ENCODE results near the gene SLAMF1.

The SLAMF1 gene

GRCh38 chr1:160672789-160673695 lies 26.2 kb upstream of the SLAMF1 start:
- no peaks in the 10 kb centered on the region for H3K36me3 Mint-ChIP-seq (ENCODE audit: low read depth)
- TF ChIP-seq, protein P1, sequence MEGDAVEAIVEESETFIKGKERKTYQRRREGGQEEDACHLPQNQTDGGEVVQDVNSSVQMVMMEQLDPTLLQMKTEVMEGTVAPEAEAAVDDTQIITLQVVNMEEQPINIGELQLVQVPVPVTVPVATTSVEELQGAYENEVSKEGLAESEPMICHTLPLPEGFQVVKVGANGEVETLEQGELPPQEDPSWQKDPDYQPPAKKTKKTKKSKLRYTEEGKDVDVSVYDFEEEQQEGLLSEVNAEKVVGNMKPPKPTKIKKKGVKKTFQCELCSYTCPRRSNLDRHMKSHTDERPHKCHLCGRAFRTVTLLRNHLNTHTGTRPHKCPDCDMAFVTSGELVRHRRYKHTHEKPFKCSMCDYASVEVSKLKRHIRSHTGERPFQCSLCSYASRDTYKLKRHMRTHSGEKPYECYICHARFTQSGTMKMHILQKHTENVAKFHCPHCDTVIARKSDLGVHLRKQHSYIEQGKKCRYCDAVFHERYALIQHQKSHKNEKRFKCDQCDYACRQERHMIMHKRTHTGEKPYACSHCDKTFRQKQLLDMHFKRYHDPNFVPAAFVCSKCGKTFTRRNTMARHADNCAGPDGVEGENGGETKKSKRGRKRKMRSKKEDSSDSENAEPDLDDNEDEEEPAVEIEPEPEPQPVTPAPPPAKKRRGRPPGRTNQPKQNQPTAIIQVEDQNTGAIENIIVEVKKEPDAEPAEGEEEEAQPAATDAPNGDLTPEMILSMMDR (IDR thresholded peaks at IDR 0.05; ENCODE audit: unreplicated experiment in 3 of 3), result no peak
- no peak overlapping the region for H3K27ac Mint-ChIP-seq
- H3K9me3 Mint-ChIP-seq, result no peaks in the 10 kb centered on the region
- H3K4me3 Mint-ChIP-seq, result no peak overlapping the region
- no peaks in the 10 kb centered on the region for H3K4me1 Mint-ChIP-seq
- H3K27me3 Mint-ChIP-seq (ENCODE audit: low read depth), result peaks cover 9% of the 10 kb centered on the region

- peaks cover 9% of the 10 kb centered on the region for H3K27me3 Mint-ChIP-seq (ENCODE audit: low read depth)
- TF ChIP-seq, protein P1 (IDR thresholded peaks at IDR 0.05; ENCODE audit: unreplicated experiment in 3 of 3), result no peak
- H3K27ac Mint-ChIP-seq, result no peak overlapping the region
- H3K36me3 Mint-ChIP-seq (ENCODE audit: low read depth), result no peaks in the 10 kb centered on the region
- H3K4me3 Mint-ChIP-seq, result no peak overlapping the region
- H3K9me3 Mint-ChIP-seq, result no peaks in the 10 kb centered on the region
- H3K4me1 Mint-ChIP-seq, result no peaks in the 10 kb centered on the region
Measured at GRCh38 chr1:160671603-160672517, 25.0 kb upstream of the SLAMF1 start.

GRCh38 chr1:160670701-160671100 lies 23.9 kb upstream of the SLAMF1 start:
- H3K4me3 Mint-ChIP-seq, result no peak overlapping the region

DNA sequence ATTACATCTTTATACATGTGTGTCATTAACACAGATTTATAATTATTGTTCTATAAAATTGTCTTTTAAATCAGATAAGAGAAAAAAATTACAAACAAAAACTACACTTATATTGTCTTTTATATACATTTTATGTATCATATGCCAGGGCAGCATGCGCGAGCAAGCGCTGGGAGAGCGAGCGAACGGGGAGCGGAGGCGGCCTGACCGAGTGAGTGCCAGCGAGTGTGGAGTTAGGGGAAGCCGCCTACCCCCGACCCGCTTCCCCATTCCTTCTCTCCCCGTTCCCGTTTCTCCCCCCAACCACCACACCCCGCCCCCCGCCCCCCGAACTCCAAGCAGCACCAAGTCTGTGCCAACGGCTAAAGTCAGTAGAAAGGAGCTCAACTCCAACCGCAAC lies 23.0 kb upstream of the SLAMF1 start:
- H3K36me3 Mint-ChIP-seq (ENCODE audit: low read depth), result no peaks in the 10 kb centered on the region
- TF ChIP-seq, protein P1 (IDR thresholded peaks at IDR 0.05; ENCODE audit: unreplicated experiment in 3 of 3), result no peak

More at GRCh38 chr1:160670701-160671100, 23.9 kb upstream of the SLAMF1 start:
- H3K27me3 Mint-ChIP-seq (ENCODE audit: low read depth), result peaks cover 9% of the 10 kb centered on the region
- no peaks in the 10 kb centered on the region for H3K36me3 Mint-ChIP-seq (ENCODE audit: low read depth)
- TF ChIP-seq, protein P1 (IDR thresholded peaks at IDR 0.05; ENCODE audit: unreplicated experiment in 3 of 3), result no peak
- peaks cover 1% of the 10 kb centered on the region for H3K9me3 Mint-ChIP-seq
- no peaks in the 10 kb centered on the region for H3K4me1 Mint-ChIP-seq
- no peak overlapping the region for H3K27ac Mint-ChIP-seq

DNA sequence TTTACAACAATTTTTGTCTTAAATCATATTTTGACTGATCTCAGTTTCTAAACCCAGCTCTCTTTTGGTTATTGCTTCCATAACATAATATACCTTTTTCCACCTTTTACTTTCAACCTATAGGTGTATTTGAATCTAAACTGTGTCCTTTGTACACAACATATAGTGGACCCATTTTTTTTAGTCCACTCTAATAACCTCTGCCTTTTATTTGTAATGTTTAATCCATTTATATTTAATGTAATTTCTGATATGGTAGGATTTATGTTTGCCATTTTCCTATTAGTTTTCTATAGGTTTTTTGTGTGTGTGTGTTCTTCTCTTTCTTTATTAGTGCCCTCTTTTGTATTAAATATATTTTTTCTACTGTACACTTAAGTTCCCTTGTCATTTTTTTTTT lies 22.4 kb upstream of the SLAMF1 start:
- H3K27ac Mint-ChIP-seq, result no peak overlapping the region
- H3K4me3 Mint-ChIP-seq, result no peak overlapping the region
- no peaks in the 10 kb centered on the region for H3K36me3 Mint-ChIP-seq (ENCODE audit: low read depth)
- H3K9me3 Mint-ChIP-seq, result peaks cover 3% of the 10 kb centered on the region
- H3K4me1 Mint-ChIP-seq, result no peaks in the 10 kb centered on the region
- peaks cover 9% of the 10 kb centered on the region for H3K27me3 Mint-ChIP-seq (ENCODE audit: low read depth)
- TF ChIP-seq, protein P1 (IDR thresholded peaks at IDR 0.05; ENCODE audit: unreplicated experiment in 3 of 3), result no peak

More for the DNA sequence above, 23.0 kb upstream of the SLAMF1 start:
- Mint-ChIP-seq H3K27ac (no peak overlapping the region), H3K9me3 (peaks cover 3% of the 10 kb centered on the region), H3K4me1 (no peaks in the 10 kb centered on the region), H3K4me3 (no peak overlapping the region), H3K27me3 (ENCODE audit: low read depth) (peaks cover 9% of the 10 kb centered on the region)

All from nephron (organoid).